ENCODE data around the gene DRG2. TPM values are rescaled to one million over a fixed set of nuclear protein-coding genes. Genes with fewer than 3 reads are reported as not detected.
A peak's percentile ranks its signal among the peaks of the same experiment; 100 is the strongest.

The DRG2 gene
- total and polyA plus RNA-seq, 9 of the 15 experiments (the other 6 are each of a cell fraction or from before 2014, with no cell fraction given): 6.6 to 36.7 (median 26.1) TPM

- TF ChIP-seq SRSF7 (optimal IDR thresholded peaks at IDR 0.05; ENCODE audit: low read depth, low read length) (no peak), MYNN (IDR thresholded peaks at IDR 0.05) (no peak), MYNN (CRISPR knock-in tag; IDR thresholded peaks at IDR 0.05) (no peak), MEIS2 (IDR thresholded peaks at IDR 0.05; ENCODE audit: partially characterized antibody) (peak; percentile 88), POLR2AphosphoS2 (IDR thresholded peaks at IDR 0.05; ENCODE audit: low read length) (no peak), ZNF280A (IDR thresholded peaks at IDR 0.05; ENCODE audit: low read depth, partially characterized antibody) (no peak), ZFPM2 (CRISPR knock-in tag; IDR thresholded peaks at IDR 0.05) (no peak), ZNF282 (CRISPR knock-in tag; IDR thresholded peaks at IDR 0.05) (no peak), IRF2 (CRISPR knock-in tag; IDR thresholded peaks at IDR 0.05) (no peak), ZNF431 (CRISPR knock-in tag; IDR thresholded peaks at IDR 0.05) (no peak)
Observed at GRCh38 chr17:18038861-18039534, 48.8 kb upstream of the DRG2 start, which contains the start of the genes ATPAF2 and GID4 (continued).
